HG02610 (cell line): ENCODE results near the gene MTCH2.
A peak's percentile ranks its signal among the peaks of the same experiment; 100 is the strongest.
"Not testable (repeated sequence)": the region's sequence is repeated elsewhere in the genome, so short reads cannot be mapped to it uniquely, and the experiment has no call there.

Experiments
- ATAC-seq: cut with Tn5 transposase; IDR thresholded peaks from one replicate; pipeline ENCODE4 v1.9.1; 2021; ENCODE audit warnings: mild to moderate bottlenecking, moderate library complexity; ENCODE audit not compliant: unreplicated experiment

MTCH2 gene

DNA sequence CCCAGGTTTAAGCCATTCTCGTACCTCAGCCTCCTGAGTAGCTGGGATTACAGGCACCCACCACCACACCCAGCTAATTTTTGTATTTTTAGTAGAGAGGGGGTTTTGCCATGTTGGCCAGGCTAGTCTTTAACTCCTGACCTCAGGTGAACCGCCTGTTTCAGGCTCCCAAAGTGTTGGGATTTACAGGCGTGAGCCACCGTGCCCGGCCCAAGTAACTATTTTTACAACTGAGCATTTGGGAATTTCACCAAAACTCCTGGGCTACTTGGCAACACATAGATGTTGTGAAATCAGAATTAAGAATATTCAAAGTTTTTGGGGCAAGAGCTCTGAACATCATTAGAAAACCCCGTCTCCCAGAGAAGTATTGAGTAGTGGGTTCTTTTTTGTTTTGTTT lies 1.9 kb downstream of the MTCH2 start:
- not testable (repeated sequence) for ATAC-seq

DNA sequence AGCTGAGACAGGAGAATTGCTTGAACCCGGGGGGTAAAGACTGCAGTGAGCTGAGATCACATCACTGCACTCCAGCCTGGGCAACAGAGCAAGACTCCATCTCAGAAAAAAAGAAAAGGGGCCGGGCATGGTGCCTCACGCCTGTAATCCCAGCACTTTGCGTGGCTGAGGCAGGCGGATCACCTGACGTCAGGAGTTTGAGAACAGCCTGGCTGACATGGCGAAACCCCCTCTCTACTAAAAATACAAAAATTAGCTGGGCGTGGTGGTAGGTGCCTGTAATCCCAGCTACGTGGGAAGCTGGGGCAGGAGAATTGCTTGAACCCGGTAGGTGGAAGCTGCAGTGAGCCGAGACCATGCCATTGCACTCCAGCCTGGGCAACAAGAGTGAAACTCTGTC lies 6.0 kb downstream of the MTCH2 start:
- ATAC-seq: not testable (repeated sequence)

DNA sequence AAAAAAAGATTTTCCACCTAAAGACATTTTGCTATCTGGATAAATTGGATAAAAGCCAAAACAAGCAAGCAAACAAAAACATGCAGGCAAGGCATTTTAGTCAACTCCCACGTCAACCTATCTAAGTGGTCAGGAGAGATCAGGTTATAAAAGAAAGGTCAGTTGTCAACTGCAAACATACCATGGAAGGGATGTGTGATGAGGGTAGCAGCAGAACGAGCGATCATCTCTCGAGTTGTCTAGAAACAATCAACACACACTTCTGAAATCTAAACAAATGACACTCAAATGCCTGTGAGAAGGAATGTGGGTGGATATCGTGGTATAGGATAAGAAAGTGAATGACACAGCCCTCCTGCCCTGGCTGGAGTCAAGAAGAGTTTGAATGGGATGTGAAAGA lies 10.9 kb downstream of the MTCH2 start:
- ATAC-seq: no peak

DNA sequence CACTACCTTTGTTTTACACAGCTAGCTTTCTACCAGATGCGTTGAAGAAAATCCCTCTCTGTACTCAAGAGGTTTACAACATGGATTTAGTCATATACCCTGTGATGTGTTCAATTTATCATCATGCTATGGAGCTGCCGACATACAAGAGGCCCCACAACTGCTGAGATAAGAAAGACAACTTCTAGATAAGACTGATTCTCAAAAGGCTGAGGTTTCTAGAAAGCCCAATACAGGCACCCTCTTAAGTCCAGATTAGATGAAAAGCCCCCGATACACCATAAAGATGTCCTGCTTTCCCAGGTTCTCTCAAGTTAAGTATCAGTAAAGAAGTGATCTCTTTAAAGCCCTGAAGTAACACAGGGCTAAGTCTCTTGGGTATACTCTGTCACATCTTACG lies 14.3 kb downstream of the MTCH2 start:
- ATAC-seq: no peak

DNA sequence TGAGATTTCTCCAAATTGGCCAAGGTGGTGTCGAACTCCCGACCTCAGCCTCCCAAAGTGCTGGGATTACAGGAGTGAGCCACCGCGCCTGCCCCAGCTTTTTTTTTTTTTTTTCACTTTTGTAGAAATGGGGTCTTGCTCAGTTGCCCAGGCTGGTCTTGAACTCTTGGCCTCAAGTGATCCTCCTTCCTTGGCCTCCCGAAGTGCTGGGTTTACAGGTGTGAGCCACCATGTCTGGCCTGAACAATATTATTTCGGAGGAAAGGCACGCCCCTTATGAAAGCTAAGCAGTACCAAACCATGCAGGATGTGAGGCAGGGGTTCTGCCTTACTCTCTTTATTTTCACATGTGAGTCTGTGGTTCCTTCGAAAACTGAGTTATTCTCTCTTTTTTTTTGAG lies 16.1 kb downstream of the MTCH2 start:
- no peak for ATAC-seq

DNA sequence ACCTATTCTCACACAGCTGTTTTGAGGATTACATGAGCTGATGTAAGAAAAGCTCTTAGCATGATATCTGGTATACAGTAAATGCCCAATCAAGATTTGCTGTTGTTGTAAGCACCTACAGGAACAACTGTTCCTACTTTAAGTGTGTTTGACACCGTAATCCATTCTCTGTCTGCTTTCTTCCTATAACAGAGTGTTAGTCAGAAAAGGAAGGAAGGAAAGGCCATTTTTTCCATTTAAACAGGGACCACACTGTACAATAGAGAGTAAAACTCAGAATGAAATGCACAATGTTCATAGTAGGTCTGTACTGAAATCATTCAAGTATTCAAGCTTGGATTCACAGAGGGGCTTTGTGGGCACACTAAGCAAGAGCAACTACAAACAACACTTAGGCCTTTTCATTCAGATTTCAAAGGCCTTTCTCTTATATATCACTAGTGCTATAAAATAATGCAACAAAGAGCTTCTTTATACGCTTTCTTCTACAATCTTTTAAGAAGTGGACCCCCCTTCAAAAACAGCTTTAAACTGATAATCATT lies 21.5 kb downstream of the MTCH2 start:
- ATAC-seq: no peak

DNA sequence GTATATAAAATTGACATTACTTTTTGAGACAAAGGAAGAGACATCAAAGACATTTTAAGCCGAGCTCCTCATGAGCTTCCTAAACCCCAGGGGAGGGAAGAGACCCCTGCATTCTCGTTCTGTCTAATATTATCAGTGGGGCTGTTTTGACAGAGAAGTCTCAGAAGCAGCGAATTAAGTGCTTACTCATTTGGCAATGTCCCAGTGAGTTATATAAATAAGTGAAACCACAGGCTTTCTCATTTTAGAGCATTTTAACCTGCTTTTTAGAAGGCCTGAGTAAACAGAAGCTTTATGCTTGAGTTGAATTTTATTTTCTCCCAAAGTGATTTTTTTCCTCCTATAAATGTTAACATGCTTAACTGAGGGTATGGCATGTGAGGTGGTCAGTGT lies 24.9 kb downstream of the MTCH2 start:
- ATAC-seq: no peak

DNA sequence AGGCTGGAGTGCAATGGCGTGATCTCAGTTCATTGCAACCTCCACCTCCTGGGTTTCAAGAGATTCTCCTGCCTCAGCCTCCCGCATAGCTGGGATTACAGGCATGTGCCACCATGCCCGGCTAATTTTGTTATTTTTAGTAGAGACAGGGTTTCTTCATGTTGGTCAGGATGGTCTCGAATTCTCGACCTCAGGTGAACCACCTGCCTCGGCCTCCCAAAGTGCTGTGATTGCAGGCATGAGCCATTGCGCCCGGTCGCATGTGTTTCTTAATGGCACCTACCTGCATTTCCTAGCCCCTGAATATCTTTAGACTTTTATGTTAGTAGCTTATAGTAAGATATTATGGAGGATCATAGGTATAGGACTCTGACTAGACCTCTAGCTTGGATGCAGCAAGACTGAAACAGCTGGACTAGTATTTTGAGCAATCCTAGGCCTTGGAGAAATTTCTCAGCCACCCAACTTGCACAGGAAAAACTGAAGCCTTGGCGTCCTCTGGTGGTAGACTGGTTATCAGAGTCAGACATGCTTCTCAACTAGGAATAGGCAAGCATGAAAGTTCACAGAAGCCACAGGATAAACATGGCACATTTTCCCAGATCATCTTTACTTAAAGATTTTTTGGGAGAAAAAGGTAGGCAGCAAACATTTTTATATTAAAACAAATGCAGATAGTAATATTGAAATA lies 25.5 kb downstream of the MTCH2 start:
- ATAC-seq: no peak

DNA sequence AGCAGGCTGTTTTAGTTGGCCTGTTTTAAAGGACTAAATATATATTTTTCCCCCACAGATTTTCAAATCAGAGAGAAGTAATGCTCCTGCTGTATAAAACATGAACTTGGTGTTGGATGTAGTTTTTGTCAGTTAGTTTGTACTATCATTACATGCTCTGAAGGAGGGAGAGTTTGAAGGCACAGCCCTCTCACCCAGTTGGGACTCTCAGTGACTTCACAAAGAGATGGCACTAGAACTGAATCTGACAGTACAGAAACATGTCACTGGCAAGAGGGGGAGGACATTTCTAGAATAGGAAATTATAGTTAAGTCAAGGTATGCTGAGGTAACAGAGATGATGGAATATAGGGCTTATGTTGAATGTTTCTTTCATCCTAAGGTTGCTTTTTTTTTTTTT lies 27.1 kb downstream of the MTCH2 start:
- ATAC-seq: no peak

DNA sequence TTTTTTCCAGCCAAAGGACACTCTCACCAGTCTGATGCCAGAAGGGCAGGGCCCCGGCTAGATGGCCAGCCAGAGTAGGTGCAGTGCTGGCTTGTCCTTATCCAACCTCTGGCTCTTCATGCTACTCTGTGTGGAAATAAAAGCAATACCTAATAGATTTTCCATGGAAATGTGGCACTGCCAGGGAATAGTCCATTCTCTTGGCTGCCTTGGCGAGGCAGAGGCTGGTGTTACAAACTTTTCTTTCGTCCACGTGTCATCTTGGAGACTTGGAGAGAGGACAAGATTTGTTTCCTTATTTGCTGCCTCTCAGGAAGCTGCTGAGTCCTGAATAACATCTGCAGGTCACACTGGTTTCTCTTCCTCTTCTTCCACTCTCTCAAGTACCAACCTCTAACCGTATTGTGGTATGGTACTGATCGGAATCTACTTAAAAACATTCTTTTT lies 31.0 kb downstream of the MTCH2 start:
- peak; percentile 74 for ATAC-seq

DNA sequence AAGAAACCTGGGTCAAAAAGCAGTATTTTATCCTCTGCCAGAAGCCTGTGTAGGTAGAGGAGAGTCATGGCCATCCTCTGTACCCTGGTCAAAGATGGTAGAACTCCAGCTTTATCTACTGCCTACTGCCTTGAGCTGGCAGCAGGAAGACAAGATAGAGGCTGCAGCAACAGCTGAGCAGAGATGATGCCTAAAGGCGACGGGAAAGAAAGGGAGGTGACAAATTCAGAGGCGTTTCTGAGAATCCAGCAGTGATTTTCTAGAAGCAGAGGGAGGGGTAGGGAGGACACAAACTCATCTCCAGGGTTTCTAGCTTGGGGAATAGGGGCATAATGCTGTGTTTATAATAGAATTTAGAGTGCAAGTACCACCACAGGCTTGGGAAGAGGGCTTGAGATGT lies 32.7 kb downstream of the MTCH2 start:
- no peak for ATAC-seq

DNA sequence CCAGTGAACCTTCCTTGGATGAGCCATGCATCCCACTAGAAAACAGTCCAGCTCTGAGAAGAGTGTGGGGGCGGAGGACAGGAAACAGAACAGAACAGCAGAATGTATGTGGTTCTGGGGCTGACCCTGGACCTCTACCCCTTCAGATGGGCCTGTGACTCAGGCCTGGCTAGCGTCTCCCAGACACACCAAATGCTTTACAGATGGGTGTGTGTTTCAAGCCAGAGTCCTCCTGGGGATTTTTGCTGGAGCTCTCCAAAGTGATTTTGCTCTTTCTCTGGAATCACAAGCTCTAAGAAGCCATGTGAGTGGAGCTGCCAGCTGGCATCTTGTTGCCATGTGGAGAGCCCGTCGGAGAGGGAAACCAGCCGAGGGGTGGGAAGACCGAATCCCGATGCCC lies 35.0 kb downstream of the MTCH2 start:
- no peak for ATAC-seq

DNA sequence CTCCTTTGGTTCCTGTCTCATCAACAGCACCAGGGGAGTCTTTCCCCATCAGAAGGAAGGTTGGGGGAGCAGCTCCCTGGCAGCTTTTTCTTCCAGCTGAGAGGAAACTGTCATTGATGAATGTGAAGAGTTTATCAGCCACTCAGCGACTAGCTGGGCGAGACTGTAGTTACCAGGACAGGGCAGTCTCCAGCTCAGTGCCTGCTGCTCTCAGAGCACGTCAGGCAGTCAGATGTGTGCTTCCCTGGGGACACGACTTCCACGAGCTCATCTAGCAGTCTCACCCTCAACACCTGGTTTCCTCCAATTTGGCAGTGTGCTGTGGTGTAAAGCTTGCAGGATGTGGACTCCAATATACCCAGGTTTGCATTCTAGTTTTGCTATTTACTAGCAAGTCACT lies 35.6 kb downstream of the MTCH2 start:
- no peak for ATAC-seq

DNA sequence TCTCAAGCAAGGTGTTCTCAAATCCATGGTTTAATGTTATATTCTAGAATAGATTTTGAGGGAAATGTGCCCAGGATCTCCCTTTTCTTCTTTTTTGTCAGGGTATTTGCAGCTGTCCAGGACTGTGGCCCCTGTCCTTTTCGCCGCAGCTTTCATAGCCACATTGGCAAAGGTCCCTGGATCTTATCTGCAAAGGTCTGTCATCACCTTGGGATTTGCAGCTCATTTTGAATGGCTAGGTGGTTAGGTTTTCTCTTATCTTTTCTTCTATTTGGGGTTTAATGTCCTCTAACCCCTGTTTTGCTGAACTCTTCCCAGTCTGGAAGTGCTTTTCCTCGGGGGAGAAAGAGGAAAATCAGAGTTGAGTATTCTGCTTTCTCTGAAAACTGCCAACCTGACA lies 36.4 kb downstream of the MTCH2 start:
- no peak for ATAC-seq

DNA sequence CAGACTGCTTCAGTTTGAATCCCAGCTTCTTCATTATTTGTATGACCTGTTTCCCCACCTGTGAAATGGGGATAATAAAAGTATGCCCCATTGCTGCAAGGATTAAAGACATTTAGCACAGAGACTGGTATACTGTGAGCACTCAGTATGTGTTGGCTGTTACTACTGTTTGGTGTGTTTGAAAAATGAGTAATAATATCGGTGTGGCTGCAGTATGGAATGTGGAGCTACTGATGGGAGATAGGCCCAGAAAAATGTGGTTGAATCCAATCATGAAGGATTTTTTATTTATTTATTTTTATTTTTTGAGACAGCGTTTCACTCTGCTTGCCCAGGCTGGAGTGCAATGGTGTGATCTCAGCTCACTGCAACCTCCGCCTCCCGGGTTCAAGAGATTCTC lies 39.1 kb downstream of the MTCH2 start:
- ATAC-seq: no peak

DNA sequence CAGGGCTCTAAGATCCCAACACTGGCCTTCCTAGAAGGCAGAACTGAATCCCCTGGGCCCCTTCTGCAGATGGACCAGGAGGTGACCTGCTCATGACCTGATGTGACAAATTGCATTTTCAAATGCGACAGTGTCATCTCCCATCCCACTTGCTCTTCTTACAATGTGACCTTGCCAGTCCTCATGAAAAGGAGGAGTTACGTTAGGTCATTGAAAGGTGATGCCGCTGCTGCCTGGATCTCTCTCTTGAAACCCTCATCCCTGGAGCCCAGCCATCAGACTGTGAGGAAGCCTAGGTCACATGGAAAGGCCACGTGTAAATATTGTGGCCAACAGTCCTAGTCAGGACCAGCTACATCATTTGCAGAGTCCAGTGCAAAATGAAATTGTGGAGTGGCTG lies 42.5 kb downstream of the MTCH2 start:
- no peak for ATAC-seq

DNA sequence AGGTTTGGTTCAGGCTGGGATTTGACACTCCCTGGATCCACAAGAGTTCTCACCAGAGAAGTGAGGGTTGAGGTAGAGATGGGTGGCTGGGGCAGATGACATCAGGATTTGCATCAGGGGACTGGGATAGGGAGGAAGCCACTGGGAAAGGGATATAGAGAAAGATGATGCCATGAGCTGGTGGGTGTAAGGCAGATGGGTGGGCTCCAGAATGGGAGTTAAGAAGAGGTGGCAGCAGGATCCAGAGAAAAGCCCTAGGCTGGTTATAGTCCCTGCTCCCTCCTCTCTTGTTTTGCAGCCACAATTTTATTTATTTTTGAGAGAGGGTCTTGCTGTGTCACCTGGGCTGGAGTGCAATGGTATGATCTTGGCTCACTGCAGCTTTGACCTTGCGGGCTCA lies 46.4 kb downstream of the MTCH2 start:
- ATAC-seq: no peak

DNA sequence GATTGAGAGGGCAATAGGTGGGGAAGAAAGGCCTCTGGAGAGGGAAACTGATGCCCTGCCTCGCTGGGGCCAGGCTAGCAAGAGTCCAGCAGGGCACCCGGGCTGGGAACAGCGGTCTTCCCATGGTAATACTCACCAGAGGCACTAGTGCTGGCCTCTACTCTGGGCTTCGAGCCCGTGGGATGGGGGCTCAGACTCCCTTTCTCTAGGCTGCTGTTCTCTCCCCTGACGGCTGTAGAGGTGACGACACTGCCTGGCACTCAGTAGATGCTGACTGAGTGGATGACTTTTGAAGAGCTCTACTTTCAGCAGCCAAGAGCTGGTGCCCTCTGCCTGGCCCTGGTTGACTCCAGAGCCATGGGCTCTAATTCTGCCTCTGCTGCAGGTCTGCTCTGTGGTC lies 47.3 kb downstream of the MTCH2 start:
- ATAC-seq: no peak

DNA sequence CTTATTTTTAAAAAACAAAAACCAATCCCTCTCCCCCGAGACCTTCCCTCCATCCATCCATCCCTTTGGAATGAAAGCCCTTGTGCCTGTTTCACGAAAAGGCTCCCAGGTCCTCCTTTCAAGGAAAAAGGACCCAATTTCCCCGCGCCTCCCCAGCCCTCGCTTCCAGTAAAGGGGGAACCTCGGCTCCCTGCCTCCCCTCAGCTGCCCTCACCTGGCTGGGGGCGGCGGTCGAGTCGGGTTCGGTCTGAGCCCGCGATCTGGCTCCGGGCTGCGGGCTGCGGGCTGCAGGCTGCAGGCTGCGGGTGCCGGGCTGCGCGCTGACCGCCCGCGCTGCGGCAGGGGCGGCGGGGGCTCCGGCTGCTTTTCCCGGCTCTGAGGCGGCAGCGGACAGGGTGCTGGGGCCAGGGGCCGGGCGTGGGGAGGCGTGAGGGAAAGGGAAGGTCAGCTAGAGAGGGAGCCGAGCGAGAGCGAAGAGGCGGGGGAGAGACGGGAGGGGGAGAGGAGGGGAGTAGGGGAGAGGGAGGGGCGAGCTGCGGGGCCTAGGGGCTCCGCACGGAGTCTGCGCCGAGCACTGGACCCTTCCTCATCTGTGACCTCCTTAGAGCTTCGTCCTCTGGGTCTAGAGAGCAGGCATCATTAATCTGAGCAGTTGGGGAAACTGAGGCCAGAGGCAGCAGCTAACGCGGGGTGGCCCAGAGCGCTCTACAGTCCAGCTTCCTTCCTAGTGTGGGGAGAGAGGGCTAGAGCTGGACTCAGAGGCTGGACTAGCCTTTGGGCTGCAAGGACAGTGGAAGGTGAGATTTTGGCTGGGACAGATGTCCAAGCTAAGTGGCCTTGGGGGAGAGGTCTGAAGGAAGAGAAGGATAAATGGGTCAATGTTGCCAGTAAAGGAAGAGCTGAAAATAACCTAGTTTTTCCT lies 48.2 kb downstream of the MTCH2 start, which contains the start of gene C1QTNF4:
Gene C1QTNF4, minus strand, starts transcription at position 478 of the 922 bp plus-strand sequence. CDS start 3,601 bp downstream, outside the sequence.
- no peak for ATAC-seq

DNA sequence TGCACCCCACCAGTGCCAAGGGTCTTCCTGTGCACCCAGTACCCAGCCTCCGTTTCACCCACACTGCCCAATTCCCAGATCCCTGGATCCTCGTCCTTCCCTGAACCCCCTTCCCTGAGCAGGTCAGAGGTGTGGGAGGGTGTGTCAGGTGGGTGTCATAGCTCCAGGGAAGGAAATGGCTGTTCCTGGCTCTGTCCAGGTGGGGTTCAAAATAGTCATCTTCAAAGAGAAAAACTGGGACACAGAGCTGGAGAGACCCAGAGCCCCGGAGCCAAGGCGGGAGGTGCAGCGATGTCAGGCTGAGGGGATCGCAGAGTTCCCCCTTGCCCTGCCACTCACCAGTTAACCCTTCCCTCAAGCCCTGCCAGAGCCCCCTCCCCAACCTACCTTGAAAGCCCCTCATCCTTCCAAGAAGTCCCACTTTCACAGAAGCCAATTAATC lies 48.8 kb downstream of the MTCH2 start:
- ATAC-seq: no peak

DNA sequence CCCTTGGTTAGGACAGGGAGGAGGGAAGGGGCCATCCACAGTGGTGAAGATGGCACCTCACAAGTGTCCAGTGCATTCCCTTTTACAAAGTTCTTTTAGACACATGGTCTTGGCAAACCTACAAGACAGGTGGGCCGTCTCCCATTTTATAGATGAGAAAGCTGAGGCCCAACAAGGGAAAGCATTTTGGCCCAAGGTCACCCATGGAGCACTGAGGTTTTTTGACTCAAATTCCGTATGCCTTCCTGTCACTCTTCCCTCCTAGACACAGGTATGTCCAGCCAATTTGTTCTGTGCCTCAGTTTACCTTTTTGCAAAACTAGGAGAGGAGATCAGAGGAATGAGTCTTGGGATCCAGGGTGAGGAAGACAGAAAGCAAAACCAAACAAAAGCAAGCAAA lies 49.4 kb downstream of the MTCH2 start:
- ATAC-seq: no peak

DNA sequence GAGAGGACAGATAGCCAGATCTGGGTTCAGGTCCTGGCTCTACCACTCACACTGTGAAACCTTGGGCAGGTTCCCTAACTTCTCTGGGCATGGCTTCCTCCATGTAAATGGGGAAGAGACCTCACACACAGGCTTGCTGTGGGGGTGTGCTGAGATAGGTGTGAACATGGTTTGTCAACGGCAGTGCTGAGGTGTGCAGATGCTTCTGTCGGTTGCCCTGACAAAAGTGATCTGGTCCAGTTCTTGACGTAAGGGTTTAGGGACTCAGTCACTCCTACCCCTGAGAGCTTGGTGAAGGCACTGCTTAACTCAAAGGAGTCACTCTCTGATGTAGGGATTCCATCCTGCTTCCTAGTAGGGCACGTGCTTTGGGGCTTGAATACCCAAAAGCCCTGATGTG lies 50.1 kb downstream of the MTCH2 start:
- ATAC-seq: no peak
